GM12865 (cell line): ENCODE measurements around the gene ADAMTS17.

ENCODE experiments used
- DNase-seq: peaks from one replicate; pipeline ENCODE4 v3.0.0; 2010; ENCODE audit warnings: low read depth
- H3K4me3 ChIP-seq: 2 replicates; pipeline ENCODE4 v1.5.1; 2011; ENCODE audit warnings: mild to moderate bottlenecking, low read depth, low read length, control low read depth
- TF ChIP-seq, protein P1 (sequence below): IDR thresholded peaks from 2 replicates; pipeline ENCODE4 v1.5.1; 2011; ENCODE audit warnings: low read length, control low read depth, low read depth, inconsistent platforms; ENCODE audit not compliant: insufficient read depth; ENCODE audit errors: missing control alignments

Gene ADAMTS17

DNA sequence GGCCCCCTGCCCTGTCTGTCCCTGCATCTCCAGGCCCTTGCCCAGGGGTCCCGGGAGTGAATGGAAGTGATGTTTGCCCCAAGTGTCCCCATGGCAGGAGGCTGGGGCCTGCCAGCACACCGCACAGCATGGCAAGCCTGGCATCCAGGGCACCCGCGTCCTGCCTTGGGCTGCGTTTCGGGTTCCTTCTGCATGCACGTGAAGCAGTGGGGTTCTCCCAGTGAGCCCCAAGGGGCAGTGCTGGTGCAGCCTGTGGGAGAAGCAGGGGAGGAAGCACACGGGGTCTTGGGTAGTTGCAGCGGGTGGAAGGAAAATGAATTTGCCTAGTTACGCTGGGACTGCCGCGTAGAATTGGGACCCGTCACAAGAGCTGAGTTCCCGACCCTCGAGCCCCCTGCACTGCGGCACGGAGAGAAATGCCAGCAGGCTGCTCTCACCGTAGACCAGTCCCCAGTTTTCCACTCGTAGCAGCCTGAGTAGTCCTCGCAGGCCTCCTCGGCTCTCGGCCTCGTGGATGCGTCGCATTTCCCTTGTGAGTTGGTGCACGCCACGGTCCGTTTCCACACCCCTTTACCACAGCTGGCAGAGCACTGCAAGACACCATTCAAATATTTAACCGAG lies 349.1 kb downstream of the ADAMTS17 start:
- no peak for DNase-seq
- TF ChIP-seq, protein P1, sequence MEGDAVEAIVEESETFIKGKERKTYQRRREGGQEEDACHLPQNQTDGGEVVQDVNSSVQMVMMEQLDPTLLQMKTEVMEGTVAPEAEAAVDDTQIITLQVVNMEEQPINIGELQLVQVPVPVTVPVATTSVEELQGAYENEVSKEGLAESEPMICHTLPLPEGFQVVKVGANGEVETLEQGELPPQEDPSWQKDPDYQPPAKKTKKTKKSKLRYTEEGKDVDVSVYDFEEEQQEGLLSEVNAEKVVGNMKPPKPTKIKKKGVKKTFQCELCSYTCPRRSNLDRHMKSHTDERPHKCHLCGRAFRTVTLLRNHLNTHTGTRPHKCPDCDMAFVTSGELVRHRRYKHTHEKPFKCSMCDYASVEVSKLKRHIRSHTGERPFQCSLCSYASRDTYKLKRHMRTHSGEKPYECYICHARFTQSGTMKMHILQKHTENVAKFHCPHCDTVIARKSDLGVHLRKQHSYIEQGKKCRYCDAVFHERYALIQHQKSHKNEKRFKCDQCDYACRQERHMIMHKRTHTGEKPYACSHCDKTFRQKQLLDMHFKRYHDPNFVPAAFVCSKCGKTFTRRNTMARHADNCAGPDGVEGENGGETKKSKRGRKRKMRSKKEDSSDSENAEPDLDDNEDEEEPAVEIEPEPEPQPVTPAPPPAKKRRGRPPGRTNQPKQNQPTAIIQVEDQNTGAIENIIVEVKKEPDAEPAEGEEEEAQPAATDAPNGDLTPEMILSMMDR = no peak
- H3K4me3 ChIP-seq = no peak overlapping the region

DNA sequence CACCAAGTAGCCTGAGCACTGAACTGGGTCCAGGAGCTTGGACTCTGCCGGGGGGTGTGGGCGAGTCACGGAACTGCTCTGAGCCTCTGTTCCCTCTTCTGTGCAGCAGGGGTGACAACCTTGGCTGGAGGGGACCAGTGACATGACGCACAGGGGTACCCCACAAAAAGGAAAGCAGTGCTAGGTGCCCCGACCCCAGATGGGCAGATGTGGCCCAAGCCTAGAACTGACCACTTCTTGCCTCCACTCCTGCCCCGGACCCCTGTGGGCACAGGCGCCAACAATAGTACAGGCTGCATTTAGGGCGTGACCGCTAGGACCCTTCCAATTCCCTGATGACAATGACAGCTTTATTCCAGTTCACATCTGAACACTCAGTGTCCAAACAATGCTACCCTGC lies 352.7 kb downstream of the ADAMTS17 start:
- TF ChIP-seq, protein P1 = no peak
- no peak for DNase-seq
- H3K4me3 ChIP-seq = no peak overlapping the region

DNA sequence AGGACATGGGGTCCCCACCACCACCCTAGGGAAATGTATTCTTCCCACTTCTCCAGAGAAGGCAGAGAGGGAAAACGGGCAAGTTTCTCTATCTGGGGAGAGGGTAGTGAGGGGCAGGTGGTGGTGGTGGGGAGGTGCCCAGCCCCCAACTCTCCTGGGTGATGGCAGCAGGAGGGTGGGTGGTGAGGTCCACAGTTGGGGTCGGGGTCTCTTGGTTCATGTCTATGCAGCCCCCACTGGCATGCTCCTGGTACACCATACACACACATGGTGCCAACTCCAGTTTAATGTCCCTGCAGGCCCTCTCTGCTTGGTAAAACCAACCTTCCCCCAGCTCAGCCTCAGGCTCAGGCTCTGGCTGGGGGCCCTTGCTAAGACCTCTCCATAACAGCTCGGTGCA lies 354.1 kb downstream of the ADAMTS17 start:
- no peak overlapping the region for H3K4me3 ChIP-seq
- TF ChIP-seq, protein P1 = no peak
- no peak for DNase-seq

DNA sequence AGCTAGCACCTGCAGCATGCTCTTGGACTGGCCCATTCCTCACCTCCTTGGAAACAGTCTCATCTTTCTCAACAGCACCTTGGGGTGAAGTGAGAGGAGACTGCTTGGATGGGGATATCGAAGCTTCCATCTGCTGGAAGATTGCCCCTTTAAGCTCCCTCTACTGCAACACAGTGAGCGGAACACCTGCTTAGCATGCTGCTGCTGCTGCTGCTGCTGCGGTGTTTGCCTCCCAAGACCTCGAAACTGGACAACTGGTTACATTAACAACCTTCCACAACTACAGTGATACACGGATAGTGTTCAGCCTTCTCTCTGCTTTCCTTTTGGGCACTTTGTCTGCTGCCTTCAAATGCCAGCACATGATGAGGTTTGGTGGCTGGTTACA lies 354.7 kb downstream of the ADAMTS17 start:
- H3K4me3 ChIP-seq = no peak overlapping the region
- TF ChIP-seq, protein P1 = no peak
- DNase-seq = no peak

- TF ChIP-seq, protein P1 = no peak
- DNase-seq = no peak
These were observed 355.3 kb downstream of the ADAMTS17 start for GRCh38 chr15:99986297-99987118.

GRCh38 chr15:99985878-99986277 lies 355.9 kb downstream of the ADAMTS17 start:
- TF ChIP-seq, protein P1 = no peak

More at GRCh38 chr15:99986297-99987118, 355.3 kb downstream of the ADAMTS17 start:
- H3K4me3 ChIP-seq = no peak overlapping the region

More at GRCh38 chr15:99985878-99986277, 355.9 kb downstream of the ADAMTS17 start:
- no peak for DNase-seq
- no peak overlapping the region for H3K4me3 ChIP-seq
